H9 (cell line): ENCODE data around the gene OR2S2. TPM values are rescaled to one million over a fixed set of nuclear protein-coding genes. Genes with fewer than 3 reads are reported as not detected.

Source experiments
- DNase-seq: peaks from one replicate; pipeline ENCODE4 v3.0.0-alpha.2; 2017
- H2AFZ ChIP-seq: one replicate; pipeline ENCODE4 v1.6.1; 2013; ENCODE audit warnings: mild to moderate bottlenecking, low read length, control low read depth, moderate library complexity
- H2AK5ac ChIP-seq: 2 replicates; pipeline ENCODE4 v1.6.1; 2013; ENCODE audit warnings: low read length, control low read depth, mixed read lengths; ENCODE audit not compliant: insufficient read length
- H2BK120ac ChIP-seq: one replicate; pipeline ENCODE4 v1.6.1; 2013; ENCODE audit warnings: low read depth, mild to moderate bottlenecking, low read length, control low read depth, inconsistent platforms; ENCODE audit not compliant: poor library complexity, severe bottlenecking
- H2BK12ac ChIP-seq: 2 replicates; pipeline ENCODE4 v1.6.1; 2013; ENCODE audit warnings: low read length, control low read depth, mixed read lengths, low read depth; ENCODE audit not compliant: insufficient read length
- H2BK15ac ChIP-seq: 2 replicates; pipeline ENCODE4 v1.6.1; 2013; ENCODE audit warnings: low read depth, low read length, control low read depth
- H2BK20ac ChIP-seq: one replicate; pipeline ENCODE4 v1.6.1; 2013; ENCODE audit warnings: low read depth, mild to moderate bottlenecking, low read length, control low read depth, inconsistent platforms; ENCODE audit not compliant: poor library complexity, severe bottlenecking
- H2BK5ac ChIP-seq: 2 replicates; pipeline ENCODE4 v1.6.1; 2013; ENCODE audit warnings: low read length, control low read depth, mixed read lengths; ENCODE audit not compliant: insufficient read length
- H3K14ac ChIP-seq: 2 replicates; pipeline ENCODE4 v1.6.1; 2013; ENCODE audit warnings: low read length, control low read depth; ENCODE audit not compliant: insufficient read depth
- H3K18ac ChIP-seq: 2 replicates; pipeline ENCODE4 v1.6.1; 2013; ENCODE audit warnings: low read depth, mild to moderate bottlenecking, mixed read lengths, low read length, control low read depth; ENCODE audit not compliant: insufficient read length
- H3K23ac ChIP-seq: 2 replicates; pipeline ENCODE4 v1.6.1; 2013; ENCODE audit warnings: low read length, control low read depth, mixed read lengths, low read depth; ENCODE audit not compliant: insufficient read length
- H3K23me2 ChIP-seq: 2 replicates; pipeline ENCODE4 v1.6.1; 2013; ENCODE audit warnings: low read depth, mild to moderate bottlenecking, mixed read lengths, low read length, control low read depth; ENCODE audit not compliant: insufficient read length, poor library complexity, severe bottlenecking
- H3K27ac ChIP-seq: 2 replicates; pipeline ENCODE4 v1.5.1; 2013; ENCODE audit warnings: low read length, control low read depth, mixed read lengths, low read depth; ENCODE audit not compliant: insufficient read length
- H3K27me3 ChIP-seq: 2 replicates; pipeline ENCODE4 v1.6.1; 2013; ENCODE audit warnings: low read length, control low read depth, inconsistent platforms; ENCODE audit not compliant: insufficient read depth
- H3K4ac ChIP-seq: 2 replicates; pipeline ENCODE4 v1.6.1; 2013; ENCODE audit warnings: low read depth, mild to moderate bottlenecking, control low read depth, inconsistent platforms, low read length, moderate library complexity
- H3K4me1 ChIP-seq: 2 replicates; pipeline ENCODE4 v1.6.1; 2013; ENCODE audit warnings: low read length, control low read depth, inconsistent platforms; ENCODE audit not compliant: insufficient read depth
- H3K4me2 ChIP-seq: 2 replicates; pipeline ENCODE4 v1.6.1; 2013; ENCODE audit warnings: low read length, control low read depth, mixed read lengths; ENCODE audit not compliant: insufficient read length, insufficient read depth
- H3K56ac ChIP-seq: 2 replicates; pipeline ENCODE4 v1.6.1; 2013; ENCODE audit warnings: low read depth, mild to moderate bottlenecking, mixed read lengths, low read length, control low read depth; ENCODE audit not compliant: insufficient read length
- H3K79me1 ChIP-seq: 2 replicates; pipeline ENCODE4 v1.6.1; 2013; ENCODE audit warnings: low read depth, mild to moderate bottlenecking, moderate library complexity, low read length, control low read depth, inconsistent platforms; ENCODE audit not compliant: insufficient read depth, poor library complexity, severe bottlenecking
- H3K79me2 ChIP-seq: 2 replicates; pipeline ENCODE4 v1.6.1; 2013; ENCODE audit warnings: low read length, control low read depth, inconsistent platforms; ENCODE audit not compliant: insufficient read depth
- H3K9ac ChIP-seq: 2 replicates; pipeline ENCODE4 v1.6.1; 2013; ENCODE audit warnings: low read length, control low read depth, mixed read lengths; ENCODE audit not compliant: insufficient read length; ENCODE audit errors: extremely low read depth
- H3K9me3 ChIP-seq: one replicate; pipeline ENCODE4 v1.6.1; 2013; ENCODE audit warnings: low read depth, low read length, inconsistent platforms; ENCODE audit not compliant: control insufficient read depth
- H3T11ph ChIP-seq: one replicate; pipeline ENCODE4 v1.6.1; 2013; ENCODE audit warnings: mild to moderate bottlenecking, low read length, control low read depth, inconsistent platforms
- H4K20me1 ChIP-seq: one replicate; pipeline ENCODE4 v1.6.1; 2013; ENCODE audit not compliant: control insufficient read depth, insufficient read length, insufficient read depth
- H4K5ac ChIP-seq: 2 replicates; pipeline ENCODE4 v1.6.1; 2013; ENCODE audit warnings: low read depth, mild to moderate bottlenecking, mixed read lengths, low read length, control low read depth; ENCODE audit not compliant: insufficient read length
- H4K8ac ChIP-seq: replicated peaks from 2 replicates; pipeline ENCODE4 v1.6.1; 2013; ENCODE audit warnings: low read length, control low read depth, mixed read lengths, low read depth; ENCODE audit not compliant: insufficient read length
- H4K91ac ChIP-seq: 2 replicates; pipeline ENCODE4 v1.6.1; 2013; ENCODE audit warnings: low read depth, mild to moderate bottlenecking, moderate library complexity, mixed read lengths, low read length, control low read depth; ENCODE audit not compliant: insufficient read length
- H3K27ac Mint-ChIP-seq, 3 experiments: 2 replicates in 2 of 3; 3 replicates in 1 of 3; pipeline ENCODE4 v1.8.0; 2020 to 2021; ENCODE audit warnings: mixed read lengths in 3 of 3, mild to moderate bottlenecking in 1 of 3, moderate library complexity in 1 of 3
- H3K27me3 Mint-ChIP-seq: 2 replicates; pipeline ENCODE4 v1.8.0; 2021; ENCODE audit warnings: low read depth, mild to moderate bottlenecking, moderate library complexity, mixed read lengths
- H3K36me3 Mint-ChIP-seq, 3 experiments: 2 replicates in 2 of 3; 3 replicates in 1 of 3; pipeline ENCODE4 v1.8.0; 2020 to 2021; ENCODE audit warnings: low read depth in 3 of 3, mixed read lengths in 3 of 3; ENCODE audit not compliant: insufficient read depth in 1 of 3
- H3K4me1 Mint-ChIP-seq, 2 experiments: 2 replicates each; pipeline ENCODE4 v1.8.0; 2020; ENCODE audit warnings: mixed read lengths in 2 of 2
- H3K4me3 Mint-ChIP-seq, 2 experiments: 2 replicates in 1 of 2; 3 replicates in 1 of 2; pipeline ENCODE4 v1.8.0; 2020 to 2021; ENCODE audit warnings: mild to moderate bottlenecking in 2 of 2, mixed read lengths in 2 of 2, moderate library complexity in 1 of 2
- H3K9me3 Mint-ChIP-seq, 2 experiments: 2 replicates in 1 of 2; 3 replicates in 1 of 2; pipeline ENCODE4 v1.8.0; 2020; ENCODE audit warnings: mild to moderate bottlenecking in 2 of 2, mixed read lengths in 2 of 2, moderate library complexity in 1 of 2
- WGBS: extraction: QIAGEN DNeasy Blood & Tissue Kit; methylation state at CpG from one replicate; pipeline ENCODE4 v1.1.7; 2013; ENCODE audit warnings: missing lambda C conversion rate, low lambda C conversion rate, mixed read lengths; ENCODE audit not compliant: insufficient read length; ENCODE audit errors: extremely low coverage; 5-methylcytosine and 5-hydroxymethylcytosine counted together
- total RNA-seq: library from RNA; stranded (reverse); gene quantifications from 2 replicates; pipeline ENCODE4 v1.2.1, GENCODE V29; 2021
- TF ChIP-seq, protein P1 (sequence below): fragments of 200-600 bp; sonication (generic); conservative IDR thresholded peaks from 3 replicates; pipeline ENCODE4 v1.8.0; 2021; ENCODE audit warnings: antibody characterized with exemption, mild to moderate bottlenecking

The OR2S2 gene
- total RNA-seq, 1 experiment from 2014 or later: not detected

DNA sequence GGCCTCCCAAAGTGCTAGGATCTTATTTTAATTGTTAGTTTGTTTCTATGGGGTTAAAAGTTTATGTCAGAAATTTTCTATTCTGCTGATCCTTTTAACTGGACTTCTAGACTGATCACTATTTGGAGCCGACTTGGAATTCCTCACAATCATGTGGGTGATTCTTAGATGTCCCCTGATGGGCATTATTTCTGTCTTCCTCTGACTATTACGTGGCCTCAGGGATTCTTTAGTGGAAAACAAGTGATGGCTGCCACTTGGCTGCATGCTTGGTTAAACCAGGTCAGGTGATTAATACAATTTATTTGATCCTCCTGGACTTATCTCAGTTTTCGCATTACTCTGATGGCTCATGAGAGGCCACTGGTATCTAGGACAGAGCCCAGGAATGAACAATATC is 32.2 kb upstream of the OR2S2 start:
- DNase-seq: no peak
- Histone ChIP-seq H3K9me3 (no peaks in the 10 kb centered on the region), H3K4me1 (no peaks in the 10 kb centered on the region), H2AFZ (no peak overlapping the region), H2BK15ac (no peak overlapping the region), H4K20me1 (no peaks in the 10 kb centered on the region), H3K23ac (no peak overlapping the region), H4K91ac (no peak overlapping the region), H2BK5ac (no peak overlapping the region), H2BK12ac (no peak overlapping the region), H3T11ph (no peak overlapping the region), H2BK20ac (no peak overlapping the region), H4K8ac (no peak overlapping the region), H2BK120ac (no peak overlapping the region), H3K79me2 (no peaks in the 10 kb centered on the region), H2AK5ac (no peak overlapping the region), H3K14ac (no peak overlapping the region), H3K4ac (no peak overlapping the region), H3K9ac (no peak overlapping the region), H3K56ac (no peak overlapping the region), H3K27ac (no peak overlapping the region), H3K27me3 (no peaks in the 10 kb centered on the region), H3K18ac (no peak overlapping the region), H4K5ac (no peak overlapping the region), H3K23me2 (no peaks in the 10 kb centered on the region), H3K79me1 (no peaks in the 10 kb centered on the region), H3K4me2 (no peak overlapping the region)
- H3K27me3 Mint-ChIP-seq: peaks cover 40% of the 10 kb centered on the region
- TF ChIP-seq, protein P1, sequence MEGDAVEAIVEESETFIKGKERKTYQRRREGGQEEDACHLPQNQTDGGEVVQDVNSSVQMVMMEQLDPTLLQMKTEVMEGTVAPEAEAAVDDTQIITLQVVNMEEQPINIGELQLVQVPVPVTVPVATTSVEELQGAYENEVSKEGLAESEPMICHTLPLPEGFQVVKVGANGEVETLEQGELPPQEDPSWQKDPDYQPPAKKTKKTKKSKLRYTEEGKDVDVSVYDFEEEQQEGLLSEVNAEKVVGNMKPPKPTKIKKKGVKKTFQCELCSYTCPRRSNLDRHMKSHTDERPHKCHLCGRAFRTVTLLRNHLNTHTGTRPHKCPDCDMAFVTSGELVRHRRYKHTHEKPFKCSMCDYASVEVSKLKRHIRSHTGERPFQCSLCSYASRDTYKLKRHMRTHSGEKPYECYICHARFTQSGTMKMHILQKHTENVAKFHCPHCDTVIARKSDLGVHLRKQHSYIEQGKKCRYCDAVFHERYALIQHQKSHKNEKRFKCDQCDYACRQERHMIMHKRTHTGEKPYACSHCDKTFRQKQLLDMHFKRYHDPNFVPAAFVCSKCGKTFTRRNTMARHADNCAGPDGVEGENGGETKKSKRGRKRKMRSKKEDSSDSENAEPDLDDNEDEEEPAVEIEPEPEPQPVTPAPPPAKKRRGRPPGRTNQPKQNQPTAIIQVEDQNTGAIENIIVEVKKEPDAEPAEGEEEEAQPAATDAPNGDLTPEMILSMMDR: no peak
- H3K27ac Mint-ChIP-seq: no peak overlapping the region
- no peaks in the 10 kb centered on the region for H3K9me3 Mint-ChIP-seq
- no peaks in the 10 kb centered on the region for H3K4me1 Mint-ChIP-seq
- WGBS: no CpG with 5 or more reads among the region's 3 CpGs
- H3K36me3 Mint-ChIP-seq: no peaks in the 10 kb centered on the region
- H3K4me3 Mint-ChIP-seq: no peak overlapping the region
